Testis (tissue), 3 donors: Measurements from ENCODE around the gene CDK5R1. TPM values are rescaled to one million over a fixed set of nuclear protein-coding genes. Genes with fewer than 3 reads are reported as not detected.

ENCODE experiments used
- DNase-seq: peaks from one replicate; pipeline ENCODE4 v3.0.0-alpha.2; 2019
- H3K27ac ChIP-seq, 2 donors: fragments of 200-600 bp; sonication (generic); one replicate each; pipeline ENCODE4 v1.5.1; 2019
- H3K27me3 ChIP-seq: fragments of 200-600 bp; sonication (generic); one replicate; pipeline ENCODE4 v1.5.1; 2019
- H3K36me3 ChIP-seq: fragments of 200-600 bp; sonication (generic); one replicate; pipeline ENCODE4 v1.5.1; 2017; ENCODE audit warnings: low read depth; ENCODE audit errors: missing control alignments
- H3K4me1 ChIP-seq: fragments of 200-600 bp; sonication (generic); one replicate; pipeline ENCODE4 v1.5.1; 2019
- H3K4me3 ChIP-seq, 2 donors: fragments of 200-600 bp; sonication (generic); one replicate each; pipeline ENCODE4 v1.5.1; 2017 to 2019
- H3K9me3 ChIP-seq: fragments of 200-600 bp; sonication (generic); one replicate; pipeline ENCODE4 v1.5.1; 2017
- CTCF ChIP-seq, 3 experiments: fragments of 450-650 bp in 2 of 3; fragments of 200-600 bp in 1 of 3; sonication (generic) in 1 of 3; IDR thresholded peaks; one replicate each; pipeline ENCODE4 v1.5.1; 2016 to 2019; ENCODE audit warnings: antibody characterized with exemption in 3 of 3, mild to moderate bottlenecking in 2 of 3, moderate library complexity in 1 of 3
- POLR2A ChIP-seq: fragments of 450-650 bp; IDR thresholded peaks from one replicate; pipeline ENCODE4 v1.6.1; 2017; ENCODE audit warnings: antibody characterized with exemption, mild to moderate bottlenecking, moderate library complexity
- WGBS, 2 donors: methylation state at CpG; one replicate each; pipeline ENCODE4 v1.1.5; 2018; 5-methylcytosine and 5-hydroxymethylcytosine counted together
- intact Hi-C: fragments of 100-400 bp; cut with DNase I; formaldehyde crosslinking; loops from one replicate; pipeline ENCODE4 v1.15.1; 2023; ENCODE audit warnings: low total_unique reads
- polyA plus RNA-seq: library from polyadenylated mRNA; stranded (reverse); fragments of 350-450 nt; fragmentation: Illumina TruSeq; extraction: RNeasy Lipid Tissue Mini Kit (QIAGEN cat#74804); gene quantifications from one replicate; pipeline ENCODE4 v1.2.3, GENCODE V29; 2014; ENCODE audit warnings: low read depth, low replicate concordance; ENCODE audit not compliant: insufficient read depth
- total RNA-seq, 2 donors: library from RNA; depleted of rRNA; stranded (reverse); fragments of >200 nt; gene quantifications; one replicate each; pipeline ENCODE4 v1.2.3, GENCODE V29; 2016

Gene CDK5R1
- total and polyA plus RNA-seq, 3 donors from 2014 or later: 13.2 to 17.0 (median 16.2) TPM

DNA sequence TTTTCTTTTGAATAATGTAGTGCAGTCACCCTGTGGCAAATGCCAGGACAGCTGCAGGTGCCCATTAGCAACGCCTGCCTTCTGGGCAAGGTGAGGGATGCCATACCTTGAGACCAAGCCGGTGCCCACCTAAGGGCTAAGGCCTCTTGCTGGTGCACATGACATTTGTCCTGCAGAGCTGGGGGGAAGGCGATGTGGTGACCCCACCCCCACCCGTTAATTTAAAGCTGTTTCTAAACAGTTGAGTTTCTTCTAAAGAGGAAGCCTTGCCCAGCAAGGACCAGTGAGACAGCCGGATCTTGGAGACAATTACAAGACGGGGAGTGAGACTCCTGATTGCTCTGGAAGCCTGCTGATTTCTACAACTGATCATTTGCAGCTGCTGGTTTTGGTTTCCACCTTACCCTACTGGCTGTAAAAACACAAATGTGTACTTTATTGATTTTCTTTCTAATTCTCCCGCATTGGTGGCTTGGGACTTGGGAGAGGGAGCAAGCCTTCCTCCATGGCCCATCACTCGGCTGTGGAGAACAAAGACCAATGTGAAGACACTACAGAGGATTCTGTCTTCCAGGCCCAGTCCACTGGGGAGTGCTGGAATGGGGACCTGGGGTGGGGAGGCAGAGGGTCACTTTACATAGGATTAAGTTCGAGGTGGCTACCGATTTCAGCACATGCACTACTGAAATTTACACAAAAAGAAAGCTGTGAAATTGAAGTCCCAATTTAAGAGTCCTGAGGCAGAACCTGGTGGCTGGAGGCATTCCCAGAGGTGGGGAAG is 2.7 kb downstream of the CDK5R1 start:
- DNase-seq: no peak
- H3K27ac ChIP-seq: no peak overlapping the region
- intact Hi-C loops: no loop called here

DNA sequence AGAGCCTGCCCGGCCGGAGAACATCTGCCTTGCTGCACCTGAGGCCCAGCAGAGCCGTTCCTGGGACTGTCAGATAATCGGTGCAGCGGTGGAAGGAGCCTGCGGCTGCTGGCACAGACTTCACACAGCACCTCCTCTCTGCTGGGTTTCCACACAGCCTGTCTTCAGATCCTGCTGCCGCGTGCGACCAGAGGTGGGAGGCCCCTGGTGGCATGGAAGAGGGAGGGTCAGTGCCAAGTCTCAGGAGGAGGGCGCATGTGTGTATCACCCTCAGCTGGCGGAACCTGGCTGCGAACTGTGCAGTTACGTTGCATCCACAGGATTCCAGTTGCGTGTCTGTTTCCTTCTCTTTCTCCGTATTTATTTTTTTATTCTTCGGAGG is 3.3 kb downstream of the CDK5R1 start:
- Histone ChIP-seq H3K36me3 (no peaks in the 10 kb centered on the region), H3K27ac (no peak overlapping the region), H3K4me3 (no peak overlapping the region), H3K27me3 (no peaks in the 10 kb centered on the region), H3K9me3 (no peaks in the 10 kb centered on the region), H3K4me1 (peaks cover 14% of the 10 kb centered on the region)
- 80 to 81% methylated on average over 14 to 16 of the region's 16 CpGs for WGBS, 2 donors
- no peak for DNase-seq
- intact Hi-C loops: no loop called here
- TF ChIP-seq POLR2A: no peak
- TF ChIP-seq CTCF (IDR thresholded peaks at IDR 0.05): no peak

More for the DNA sequence above, 2.7 kb downstream of the CDK5R1 start:
- H3K4me1 ChIP-seq: peaks cover 16% of the 10 kb centered on the region
- no peaks in the 10 kb centered on the region for H3K36me3 ChIP-seq
- no peaks in the 10 kb centered on the region for H3K9me3 ChIP-seq
- TF ChIP-seq POLR2A (no peak), CTCF (IDR thresholded peaks at IDR 0.05) (no peak)
- no peaks in the 10 kb centered on the region for H3K27me3 ChIP-seq
- 86 to 87% methylated on average over 8 to 10 of the region's 10 CpGs for WGBS, 2 donors
- H3K4me3 ChIP-seq: no peak overlapping the region

DNA sequence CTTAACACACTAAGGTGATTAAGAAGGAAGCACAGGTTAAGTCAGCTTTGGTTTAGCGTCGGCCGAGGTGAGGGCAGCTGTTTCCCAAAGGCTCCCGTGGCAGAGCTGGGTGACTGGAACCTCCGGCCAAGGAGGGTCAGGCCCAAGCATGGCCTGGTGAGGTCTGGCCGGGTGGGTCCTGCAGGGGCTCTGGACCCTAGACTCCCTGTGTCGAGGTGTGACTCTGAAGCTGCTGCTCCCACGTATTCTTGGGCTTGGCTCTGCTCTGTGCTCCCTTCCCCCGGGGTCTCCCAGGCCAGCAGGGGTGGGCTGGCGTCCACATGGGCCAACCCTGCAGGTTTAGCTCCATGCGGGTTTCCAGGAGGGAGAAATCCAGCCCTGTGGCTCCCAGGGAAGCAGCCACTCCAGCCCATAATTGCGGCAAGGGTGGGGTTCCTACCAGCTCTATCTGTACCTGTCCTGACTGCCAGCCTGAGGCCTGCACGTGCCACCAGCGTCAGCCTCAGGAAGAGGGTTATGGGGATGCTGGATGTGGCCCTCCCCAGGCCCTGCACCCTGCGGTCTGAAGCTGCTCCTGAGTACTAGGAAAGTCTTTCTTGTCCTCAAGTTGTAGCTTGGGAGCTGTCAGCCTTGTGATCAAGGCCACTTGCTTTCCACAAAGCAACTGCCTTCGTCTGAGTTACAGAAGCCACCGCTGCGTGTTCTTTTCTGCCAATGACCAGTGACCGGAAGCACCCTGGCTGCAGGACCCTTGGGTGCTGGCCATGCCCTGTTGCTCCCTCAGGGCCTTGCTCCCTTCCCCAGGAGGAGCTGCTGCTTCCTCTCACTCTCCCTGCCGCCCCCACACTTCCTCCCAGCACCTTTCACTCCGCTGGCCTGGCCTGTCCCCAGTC is 4.8 kb downstream of the CDK5R1 start:
- intact Hi-C loops: no loop called here
- no peak for TF ChIP-seq CTCF (IDR thresholded peaks at IDR 0.05)
- TF ChIP-seq POLR2A: no peak
- WGBS, 2 donors: 81 to 84% methylated on average over 16 to 21 of the region's 21 CpGs
- H3K4me1 ChIP-seq: peaks cover 17% of the 10 kb centered on the region
- no peak overlapping the region for H3K4me3 ChIP-seq
- H3K27ac ChIP-seq: no peak overlapping the region
- no peaks in the 10 kb centered on the region for H3K36me3 ChIP-seq
- H3K27me3 ChIP-seq: no peaks in the 10 kb centered on the region
- no peak for DNase-seq
- H3K9me3 ChIP-seq: no peaks in the 10 kb centered on the region

DNA sequence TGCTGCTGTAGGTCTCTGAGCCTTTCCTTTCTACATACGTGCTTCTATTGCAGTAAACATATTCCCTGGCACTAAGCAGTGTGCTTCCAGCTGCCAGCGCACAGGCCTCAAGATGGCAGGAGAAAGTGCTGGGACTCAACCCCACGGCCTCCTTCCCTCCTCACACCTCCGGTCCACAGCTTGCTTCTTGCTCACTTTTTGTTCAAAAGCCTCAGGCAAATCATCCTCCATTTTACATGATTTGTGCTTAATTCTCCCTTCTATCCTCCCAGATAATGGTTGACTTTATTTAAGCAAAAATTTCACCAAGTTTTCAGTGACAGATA is 5.4 kb downstream of the CDK5R1 start:
- no peak overlapping the region for H3K27ac ChIP-seq
- intact Hi-C loops: no loop called here
- no peak for DNase-seq
- no peaks in the 10 kb centered on the region for H3K36me3 ChIP-seq
- WGBS, 2 donors: 82 to 87% methylated on average over 4 of the region's 4 CpGs
- TF ChIP-seq POLR2A (no peak), CTCF (IDR thresholded peaks at IDR 0.05) (no peak)
- H3K4me3 ChIP-seq: no peak overlapping the region
- H3K27me3 ChIP-seq: no peaks in the 10 kb centered on the region
- peaks cover 17% of the 10 kb centered on the region for H3K4me1 ChIP-seq
- no peaks in the 10 kb centered on the region for H3K9me3 ChIP-seq
